KMS-11 (cell line): ENCODE measurements around the gene CRISPLD2.

Source experiments
- H2AFZ ChIP-seq: fragments of 200-600 bp; sonication (generic); 2 replicates; pipeline ENCODE4 v1.6.1; 2016; ENCODE audit warnings: antibody characterized with exemption, mixed run types, low read depth
- H3K27ac ChIP-seq: fragments of 200-600 bp; sonication (generic); 2 replicates; pipeline ENCODE4 v1.6.1; 2016; ENCODE audit warnings: mild to moderate bottlenecking, mixed run types
- H3K27me3 ChIP-seq: fragments of 200-600 bp; sonication (generic); 2 replicates; pipeline ENCODE4 v1.6.1; 2017; ENCODE audit warnings: mild to moderate bottlenecking, low read depth, mixed run types, moderate library complexity; ENCODE audit not compliant: insufficient read depth
- H3K36me3 ChIP-seq: fragments of 200-600 bp; sonication (generic); 2 replicates; pipeline ENCODE4 v1.6.1; 2017; ENCODE audit warnings: mild to moderate bottlenecking, mixed run types; ENCODE audit not compliant: insufficient read depth
- H3K4me1 ChIP-seq: fragments of 200-600 bp; sonication (generic); 2 replicates; pipeline ENCODE4 v1.6.1; 2016; ENCODE audit warnings: mild to moderate bottlenecking, low read depth, mixed run types; ENCODE audit not compliant: poor library complexity, severe bottlenecking
- H3K4me2 ChIP-seq: fragments of 200-600 bp; sonication (generic); 2 replicates; pipeline ENCODE4 v1.7.0; 2016; ENCODE audit warnings: mild to moderate bottlenecking, mixed run types
- H3K4me3 ChIP-seq: fragments of 200-600 bp; sonication (generic); IDR thresholded peaks from 2 replicates; pipeline ENCODE4 v1.6.1; 2017; ENCODE audit warnings: low read depth, low read length, mixed read lengths; ENCODE audit not compliant: insufficient read depth
- H3K79me2 ChIP-seq: fragments of 200-600 bp; sonication (generic); 2 replicates; pipeline ENCODE4 v1.6.1; 2016; ENCODE audit warnings: low read depth, mixed run types; ENCODE audit not compliant: insufficient read depth
- H3K9ac ChIP-seq: fragments of 200-600 bp; sonication (generic); 2 replicates; pipeline ENCODE4 v1.6.1; 2016; ENCODE audit warnings: mild to moderate bottlenecking, mixed run types
- H4K20me1 ChIP-seq: fragments of 200-600 bp; sonication (generic); 2 replicates; pipeline ENCODE4 v1.6.1; 2016; ENCODE audit warnings: mild to moderate bottlenecking, mixed run types; ENCODE audit not compliant: insufficient read depth
- TF ChIP-seq, protein P1 (sequence below): fragments of 200-600 bp; sonication (generic); conservative IDR thresholded peaks from 2 replicates; pipeline ENCODE4 v1.6.1; 2017; ENCODE audit warnings: low read depth, mild to moderate bottlenecking, antibody characterized with exemption, low read length, moderate library complexity, mixed read lengths

The CRISPLD2 gene

DNA sequence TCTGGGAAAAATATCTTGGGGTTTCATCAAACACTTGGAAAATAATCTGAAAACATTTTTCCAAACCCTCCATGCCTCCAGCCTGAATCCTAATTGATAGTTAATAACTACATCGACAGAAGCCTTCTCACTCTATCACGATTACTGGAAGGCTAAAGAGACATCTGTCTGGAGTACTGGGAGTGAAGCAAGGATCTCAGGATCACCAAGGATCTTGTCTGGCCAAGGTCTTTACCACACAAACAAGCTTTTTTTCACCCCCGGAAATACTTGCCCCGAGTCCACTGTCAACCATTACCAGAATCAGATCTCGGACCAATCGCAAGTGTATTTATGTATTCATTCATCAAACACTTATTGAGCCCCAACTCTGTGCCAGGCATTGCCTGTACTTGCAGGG, 28.3 kb upstream of the CRISPLD2 start:
- Histone ChIP-seq H3K79me2 (no peaks in the 10 kb centered on the region), H3K4me2 (no peak overlapping the region), H3K4me3 (no peak overlapping the region), H3K27ac (no peak overlapping the region), H3K27me3 (no peaks in the 10 kb centered on the region), H2AFZ (no peak overlapping the region), H3K4me1 (no peaks in the 10 kb centered on the region), H3K36me3 (no peaks in the 10 kb centered on the region), H4K20me1 (no peaks in the 10 kb centered on the region), H3K9ac (no peak overlapping the region)
- TF ChIP-seq, protein P1, sequence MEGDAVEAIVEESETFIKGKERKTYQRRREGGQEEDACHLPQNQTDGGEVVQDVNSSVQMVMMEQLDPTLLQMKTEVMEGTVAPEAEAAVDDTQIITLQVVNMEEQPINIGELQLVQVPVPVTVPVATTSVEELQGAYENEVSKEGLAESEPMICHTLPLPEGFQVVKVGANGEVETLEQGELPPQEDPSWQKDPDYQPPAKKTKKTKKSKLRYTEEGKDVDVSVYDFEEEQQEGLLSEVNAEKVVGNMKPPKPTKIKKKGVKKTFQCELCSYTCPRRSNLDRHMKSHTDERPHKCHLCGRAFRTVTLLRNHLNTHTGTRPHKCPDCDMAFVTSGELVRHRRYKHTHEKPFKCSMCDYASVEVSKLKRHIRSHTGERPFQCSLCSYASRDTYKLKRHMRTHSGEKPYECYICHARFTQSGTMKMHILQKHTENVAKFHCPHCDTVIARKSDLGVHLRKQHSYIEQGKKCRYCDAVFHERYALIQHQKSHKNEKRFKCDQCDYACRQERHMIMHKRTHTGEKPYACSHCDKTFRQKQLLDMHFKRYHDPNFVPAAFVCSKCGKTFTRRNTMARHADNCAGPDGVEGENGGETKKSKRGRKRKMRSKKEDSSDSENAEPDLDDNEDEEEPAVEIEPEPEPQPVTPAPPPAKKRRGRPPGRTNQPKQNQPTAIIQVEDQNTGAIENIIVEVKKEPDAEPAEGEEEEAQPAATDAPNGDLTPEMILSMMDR = no peak

DNA sequence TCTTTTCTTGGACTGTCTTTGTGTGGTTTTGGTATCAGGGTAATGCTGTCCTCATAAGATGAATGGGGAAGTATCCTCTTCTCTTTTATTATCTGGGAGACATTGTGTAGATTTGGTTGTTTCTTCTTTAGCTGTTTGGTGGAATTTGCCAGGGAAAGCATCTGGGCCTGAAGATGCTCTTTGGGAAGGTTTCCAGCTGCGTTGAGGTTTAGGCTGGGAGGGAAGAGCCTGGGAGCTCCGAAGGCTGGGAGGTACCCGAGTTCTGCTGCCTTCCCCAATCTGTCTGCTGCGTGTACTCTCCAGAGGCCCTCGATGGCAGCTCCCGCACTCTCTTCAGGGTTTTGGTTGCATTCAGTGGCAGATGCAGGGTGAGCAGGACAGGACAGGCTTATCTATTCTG, 25.6 kb upstream of the CRISPLD2 start:
- H3K27ac ChIP-seq = no peak overlapping the region
- H3K4me1 ChIP-seq = no peaks in the 10 kb centered on the region
- no peaks in the 10 kb centered on the region for H3K27me3 ChIP-seq
- H4K20me1 ChIP-seq = no peaks in the 10 kb centered on the region
- no peak overlapping the region for H3K4me2 ChIP-seq
- H2AFZ ChIP-seq = no peak overlapping the region
- H3K36me3 ChIP-seq = no peaks in the 10 kb centered on the region
- H3K4me3 ChIP-seq = no peak overlapping the region
- H3K79me2 ChIP-seq = no peaks in the 10 kb centered on the region
- no peak overlapping the region for H3K9ac ChIP-seq
- TF ChIP-seq, protein P1 = no peak

DNA sequence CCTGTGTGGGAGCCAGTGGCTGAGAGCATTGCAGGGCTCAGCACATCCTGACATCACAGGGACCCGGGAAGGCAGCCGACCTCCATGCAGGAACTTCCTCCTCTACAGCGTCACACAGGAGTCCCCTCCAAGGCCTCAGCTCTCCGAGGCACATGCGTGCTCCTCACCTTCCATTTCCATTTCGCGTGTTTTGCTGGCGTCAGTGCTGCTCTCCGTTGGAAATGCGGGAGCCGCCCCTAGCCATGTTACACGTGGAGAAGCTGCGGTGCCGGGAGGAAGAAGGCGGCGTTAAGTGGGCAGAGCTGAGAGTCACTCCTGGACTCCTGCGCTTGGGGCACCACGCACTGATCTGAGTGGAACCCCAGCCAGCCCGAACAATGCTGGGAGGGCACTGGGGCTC, 25.2 kb upstream of the CRISPLD2 start:
- H3K4me2 ChIP-seq = no peak overlapping the region
- H3K27me3 ChIP-seq = no peaks in the 10 kb centered on the region
- H2AFZ ChIP-seq = no peak overlapping the region
- H4K20me1 ChIP-seq = no peaks in the 10 kb centered on the region
- H3K4me1 ChIP-seq = no peaks in the 10 kb centered on the region
- H3K36me3 ChIP-seq = no peaks in the 10 kb centered on the region
- no peak overlapping the region for H3K27ac ChIP-seq
- H3K9ac ChIP-seq = no peak overlapping the region
- H3K4me3 ChIP-seq = no peak overlapping the region
- no peaks in the 10 kb centered on the region for H3K79me2 ChIP-seq
- TF ChIP-seq, protein P1 = no peak

DNA sequence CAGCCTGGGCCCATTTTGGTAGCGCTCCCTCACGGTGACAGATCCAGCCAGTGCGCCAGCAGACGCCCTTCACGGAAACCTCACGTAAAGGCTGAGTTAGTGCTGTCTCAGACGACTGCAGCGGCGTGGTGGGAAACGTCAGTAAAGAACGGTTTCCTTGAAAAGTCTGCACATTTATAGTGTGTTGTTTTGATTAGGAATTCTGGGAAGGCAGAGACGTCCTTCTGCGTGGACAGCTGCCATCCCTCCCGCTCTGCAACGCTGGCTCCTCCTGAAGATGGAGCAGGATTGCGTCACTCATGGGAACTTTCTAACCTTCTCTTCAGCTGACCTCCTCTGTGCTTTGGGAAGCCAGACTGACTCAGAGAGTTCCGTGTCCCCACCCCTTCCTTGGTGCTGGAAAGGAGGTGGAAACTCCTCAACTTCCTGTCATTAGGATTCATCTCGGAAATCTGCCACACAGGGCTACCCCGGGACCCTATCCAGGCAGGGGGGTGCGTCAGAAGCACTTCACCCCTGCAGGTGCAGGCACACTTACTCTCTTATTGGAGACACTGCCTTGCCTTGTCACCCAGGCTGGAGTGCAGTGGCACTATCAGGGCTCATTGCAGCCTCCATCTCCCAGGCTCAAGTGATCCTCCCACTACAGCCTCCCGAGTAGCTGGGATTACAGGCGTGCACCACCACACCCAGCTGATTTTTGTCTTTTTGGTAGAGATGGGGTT, 24.3 kb upstream of the CRISPLD2 start:
- H3K4me3 ChIP-seq = no peak overlapping the region
- H3K27ac ChIP-seq = no peak overlapping the region
- no peaks in the 10 kb centered on the region for H3K27me3 ChIP-seq
- TF ChIP-seq, protein P1 = no peak
- H3K36me3 ChIP-seq = no peaks in the 10 kb centered on the region
- no peak overlapping the region for H3K9ac ChIP-seq
- H2AFZ ChIP-seq = no peak overlapping the region
- H3K79me2 ChIP-seq = no peaks in the 10 kb centered on the region
- no peaks in the 10 kb centered on the region for H3K4me1 ChIP-seq
- H4K20me1 ChIP-seq = no peaks in the 10 kb centered on the region
- H3K4me2 ChIP-seq = no peak overlapping the region
